Stimulated activated CD4-positive, alpha-beta T cell treated with anti-CD3 and anti-CD28 coated beads, Interleukin-15, amount 100 ng/mL, for 24 hours (primary cell): ENCODE results near the gene FBF1.

ENCODE experiments used
- DNase-seq: peaks from one replicate; pipeline ENCODE4 v3.0.0-alpha.2; 2020

The FBF1 gene

DNA sequence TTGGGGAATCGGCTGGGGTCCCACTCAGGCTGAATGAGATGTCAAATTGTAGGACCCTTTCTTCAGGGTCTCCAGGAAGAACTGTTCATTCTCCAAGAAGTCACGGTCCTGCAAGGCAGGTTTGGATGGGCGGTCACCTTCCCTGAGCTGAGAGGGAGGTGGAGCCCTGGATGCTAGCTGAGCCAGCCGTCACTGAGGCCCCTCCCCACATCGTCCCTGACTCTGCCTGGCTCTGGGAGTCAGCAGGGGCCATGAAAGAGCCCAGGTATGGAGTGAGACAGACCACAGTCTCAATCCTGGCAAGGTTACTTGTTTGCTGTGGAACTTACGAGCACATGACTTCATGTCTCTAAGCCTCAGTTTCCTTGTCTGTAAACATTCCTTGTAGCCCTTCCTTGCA lies 30.1 kb downstream of the FBF1 start:
- DNase-seq: no peak

DNA sequence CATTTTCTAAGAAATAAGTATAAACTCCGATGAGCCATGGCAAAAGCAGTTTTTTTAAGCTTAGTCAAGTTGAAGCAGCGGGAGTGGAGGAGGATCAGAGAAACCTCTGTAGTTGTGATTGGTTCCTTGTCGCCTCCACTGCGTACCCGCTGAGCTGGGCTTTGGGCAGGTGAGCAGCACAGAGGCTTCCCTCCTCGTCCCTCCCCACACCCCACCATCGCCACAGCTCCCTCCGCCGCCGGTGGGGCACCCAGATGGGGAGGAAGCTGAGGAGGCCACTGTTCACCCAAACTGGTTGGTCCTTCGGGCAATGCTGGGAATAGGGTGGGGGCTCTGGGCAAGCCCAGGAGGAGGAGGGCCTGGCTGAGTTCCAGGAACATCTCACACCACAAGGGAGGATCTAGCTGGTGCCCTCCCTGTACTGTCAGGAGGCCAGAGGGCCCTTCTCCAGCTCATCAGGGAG lies 31.0 kb downstream of the FBF1 start:
- DNase-seq: no peak

DNA sequence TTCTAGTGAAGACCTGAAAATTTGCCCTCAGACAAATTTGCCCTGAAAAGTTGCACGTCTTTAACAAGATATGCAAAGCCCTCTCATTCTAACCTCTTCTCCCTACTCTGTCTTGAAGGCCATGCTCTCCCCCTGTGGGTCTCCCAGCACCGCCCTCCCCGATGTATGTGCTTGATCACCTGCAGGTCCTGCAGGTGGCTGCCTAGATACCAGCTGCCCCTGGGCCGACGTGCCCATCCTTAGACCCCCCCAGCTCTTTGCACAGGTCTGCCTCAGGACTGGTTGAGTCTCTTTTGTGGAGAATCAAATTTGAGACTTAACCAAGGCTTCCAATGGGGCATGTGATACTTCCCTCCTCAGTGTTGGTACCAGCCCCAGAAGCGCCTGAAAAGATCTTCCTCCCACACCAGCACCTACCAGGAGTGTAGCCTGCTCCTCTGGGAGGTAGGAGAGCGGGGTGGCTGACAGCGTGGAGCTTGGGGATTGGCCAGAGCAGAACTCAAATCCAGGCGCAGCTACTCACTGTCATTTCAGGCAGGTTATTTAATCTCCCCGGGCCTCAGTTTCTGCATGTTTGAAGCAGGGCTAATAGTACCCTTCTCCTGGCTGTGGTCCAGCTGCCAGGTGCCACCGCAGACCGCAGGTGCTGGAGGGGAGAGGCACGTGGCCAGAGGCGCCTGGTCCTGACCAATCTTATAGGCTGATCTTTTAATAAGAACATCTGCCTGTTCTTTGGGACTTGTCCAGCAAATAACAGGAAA lies 31.6 kb downstream of the FBF1 start:
- no peak for DNase-seq

DNA sequence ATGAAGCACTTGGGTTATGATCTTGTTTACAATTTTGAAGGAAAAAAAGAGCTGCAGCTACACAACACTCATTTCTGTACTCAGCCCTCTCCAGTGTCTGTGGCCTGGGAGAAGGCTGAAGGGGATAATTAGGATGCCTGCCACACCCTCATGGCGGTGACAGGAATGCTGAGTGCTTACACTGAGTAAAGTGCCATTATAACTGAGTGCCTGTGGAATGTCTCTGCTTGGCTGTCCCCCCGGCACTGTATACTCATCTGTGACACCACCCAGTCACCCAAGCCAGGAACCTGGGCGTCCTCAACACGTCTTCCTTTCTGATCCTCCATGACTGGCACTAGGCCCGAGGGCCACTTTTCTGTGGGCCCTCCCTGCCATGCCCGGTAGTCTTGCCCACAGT lies 32.6 kb downstream of the FBF1 start:
- no peak for DNase-seq

DNA sequence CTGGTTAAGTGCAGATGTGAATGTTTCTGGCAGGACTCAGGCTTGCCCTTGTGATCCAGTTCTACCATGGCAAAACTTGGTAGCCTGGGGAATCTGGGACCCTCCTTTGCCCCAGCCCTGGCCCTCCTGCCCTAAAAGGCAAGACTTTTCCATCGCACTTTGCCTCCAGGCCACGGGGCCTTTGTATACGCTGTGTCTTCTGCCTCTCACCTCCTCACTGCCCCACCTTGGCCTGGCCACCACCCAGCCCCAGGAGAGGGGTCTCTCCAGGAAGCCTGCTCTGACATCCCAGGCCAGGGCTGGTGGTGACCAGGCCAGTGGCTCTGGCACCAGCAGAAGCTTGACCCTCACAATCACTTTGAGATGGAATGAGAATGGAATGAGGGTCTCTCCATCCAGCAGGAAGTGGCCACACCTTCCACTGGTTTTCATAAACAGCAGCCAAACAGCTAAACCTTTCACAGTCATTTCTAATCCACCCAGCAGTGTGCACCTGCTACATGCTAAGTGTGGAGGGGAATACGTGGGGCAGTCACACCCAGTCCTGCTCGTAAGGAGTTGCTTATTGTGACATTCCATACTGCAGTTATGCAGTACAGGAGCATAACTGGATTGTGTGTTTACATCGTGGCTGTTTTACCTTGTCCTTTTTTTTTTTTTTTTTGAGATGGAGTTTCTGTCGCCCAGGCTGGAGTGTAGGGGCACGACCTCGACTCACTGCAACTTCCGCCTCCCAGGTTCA lies 34.5 kb downstream of the FBF1 start:
- no peak for DNase-seq

DNA sequence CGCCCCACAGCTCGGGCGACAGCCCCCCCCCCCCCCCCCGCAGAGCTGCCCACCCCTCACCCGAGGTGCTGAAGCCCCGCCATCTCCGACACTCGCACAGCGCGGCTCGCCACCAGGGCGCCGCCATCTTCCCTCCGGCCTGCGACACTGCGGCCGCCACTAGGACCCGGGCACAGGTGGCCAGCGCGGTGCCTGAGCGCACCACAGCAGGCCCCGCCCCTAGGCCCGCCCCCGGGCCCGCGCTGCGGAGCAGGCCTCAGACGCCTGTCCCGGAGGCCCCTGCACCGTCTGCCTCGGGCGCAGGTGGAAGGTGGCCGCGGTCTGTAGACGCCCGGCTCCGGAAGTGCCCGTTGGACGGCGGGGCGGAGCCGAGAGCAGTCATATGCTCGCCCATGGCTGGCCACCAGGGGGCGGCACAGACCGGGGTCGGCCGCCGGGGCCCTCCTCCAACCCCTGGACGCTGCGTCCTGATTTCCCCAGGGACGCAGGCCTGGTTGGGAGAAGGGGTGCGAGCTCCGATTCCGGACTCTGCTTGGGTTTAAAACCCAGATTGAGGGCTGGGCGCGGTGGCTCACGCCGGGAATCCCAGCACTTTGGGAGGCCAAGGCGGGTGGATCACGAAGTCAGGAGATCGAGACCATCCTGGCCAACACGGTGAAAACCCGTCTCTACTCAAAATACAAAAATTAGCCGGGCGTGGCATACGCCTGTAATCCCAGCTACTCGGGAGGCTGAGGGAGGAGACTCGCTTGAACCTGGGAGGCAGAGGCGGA lies 35.9 kb downstream of the FBF1 start, which contains the start of gene MRPL38:
TSS of gene MRPL38 (minus strand) at position 136 of the 773 bp plus-strand sequence. CDS start at position 127, 9 bp downstream.
- peak; percentile 96 for DNase-seq

DNA sequence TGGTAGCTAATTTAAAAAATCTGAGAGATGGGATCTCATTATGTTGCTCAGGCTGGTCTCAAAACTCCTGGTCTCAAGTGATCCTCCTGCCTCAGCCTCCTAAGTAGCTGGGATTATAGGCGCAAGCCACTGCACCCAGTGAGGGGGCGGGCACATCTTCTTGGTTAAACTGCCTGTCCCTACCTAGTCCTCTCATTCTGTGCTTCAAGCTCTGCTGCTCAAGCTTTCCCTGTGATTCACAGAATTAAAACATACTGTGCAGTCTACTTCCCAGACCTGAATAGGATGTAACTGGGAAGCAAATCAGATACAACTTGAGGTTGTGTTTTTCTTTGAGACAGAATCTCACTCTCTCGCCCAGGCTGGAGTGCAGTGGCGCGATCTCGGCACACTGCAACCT lies 38.4 kb downstream of the FBF1 start:
- no peak for DNase-seq

DNA sequence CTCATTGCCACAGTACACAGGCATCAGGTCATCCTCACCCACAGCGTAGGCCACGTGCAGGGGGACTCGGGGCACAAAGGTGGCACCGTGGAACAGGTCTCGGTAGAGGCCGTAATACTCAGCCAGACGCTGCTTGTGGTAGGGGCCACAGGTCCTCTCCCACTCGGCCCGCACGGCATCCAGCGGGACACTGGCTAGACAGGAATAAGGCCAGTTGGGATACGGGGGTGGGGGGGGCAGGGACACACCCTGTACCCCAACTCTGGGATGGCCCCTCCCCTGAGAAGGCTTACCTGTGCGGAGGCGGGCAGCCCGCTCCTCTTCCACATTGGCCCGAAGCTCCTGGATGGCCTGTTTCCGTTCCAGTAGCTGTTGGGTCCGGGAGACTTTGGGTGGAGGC lies 39.1 kb downstream of the FBF1 start:
- no peak for DNase-seq

DNA sequence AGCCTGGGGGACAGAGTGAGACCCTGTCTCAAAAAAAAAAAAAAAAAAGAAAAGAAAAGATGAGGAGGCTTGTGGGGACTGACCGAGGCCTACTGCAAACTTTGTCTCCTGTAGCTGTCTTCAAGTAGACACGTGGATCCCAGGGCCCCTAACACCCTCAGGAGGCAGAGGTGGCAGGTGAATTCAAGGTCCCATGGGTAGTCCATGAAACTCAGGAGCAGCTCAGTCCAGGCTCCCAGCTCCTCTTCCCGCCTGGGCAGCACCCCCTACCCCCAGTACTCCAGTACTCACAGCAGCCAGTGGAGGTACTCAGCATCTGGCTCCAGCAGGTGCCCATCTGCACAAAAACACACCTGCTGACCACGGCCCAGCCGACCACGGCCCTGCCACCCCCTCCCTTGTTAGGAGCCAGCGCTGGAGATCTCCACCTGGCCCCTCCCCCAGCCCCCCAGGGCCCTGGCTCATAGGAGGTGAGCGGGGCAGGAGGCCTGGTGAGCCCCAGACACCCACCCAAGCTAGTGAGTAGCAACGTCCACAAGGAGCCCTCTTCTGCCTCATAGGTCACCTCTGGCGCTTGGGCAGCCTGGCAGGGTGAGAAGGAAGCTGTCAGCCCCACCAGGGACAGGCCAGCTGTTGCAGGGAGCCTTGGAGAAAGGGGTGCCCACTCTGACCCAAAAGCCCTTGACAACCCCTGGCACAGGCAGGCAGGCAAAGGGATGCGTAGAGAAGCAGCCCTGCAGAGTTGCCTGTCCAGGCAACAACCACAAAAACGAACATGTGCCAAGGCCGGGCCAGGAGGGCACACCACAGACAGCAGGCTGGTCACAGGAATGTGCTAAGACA lies 39.9 kb downstream of the FBF1 start:
- DNase-seq: no peak

DNA sequence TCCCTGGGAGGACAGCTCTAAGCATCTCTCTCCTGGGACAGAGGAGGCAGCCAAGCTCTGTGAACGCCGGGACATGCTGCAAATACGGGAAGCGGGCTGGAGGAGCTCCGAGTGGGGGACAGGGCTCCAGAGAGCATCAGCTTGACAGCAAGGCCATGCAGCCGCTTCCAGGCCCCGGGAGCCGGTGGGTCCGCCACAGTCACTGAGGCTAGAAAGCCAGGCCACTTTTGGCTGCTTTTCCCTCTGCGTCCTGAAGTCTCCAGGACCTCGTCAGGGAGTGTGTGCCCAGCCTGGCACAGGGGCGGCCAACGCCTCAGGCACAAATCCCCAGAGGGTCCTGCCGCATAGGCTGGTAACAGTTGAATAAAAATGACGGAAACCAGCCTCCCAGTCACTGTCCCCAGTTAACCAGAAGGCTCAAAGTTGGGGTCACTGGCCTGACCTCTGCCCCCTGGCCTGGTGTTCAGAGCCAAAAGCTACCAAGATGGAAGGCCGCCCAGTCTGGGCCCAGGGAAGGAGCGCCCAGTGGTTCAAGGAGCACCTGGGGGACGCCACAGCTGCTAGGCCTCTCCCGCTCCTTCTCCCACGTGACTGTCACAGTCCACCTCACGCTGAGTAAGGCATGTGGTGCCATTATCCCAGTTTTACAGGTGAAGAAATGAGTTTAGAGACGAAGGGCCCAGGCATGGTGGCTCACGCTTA lies 40.9 kb downstream of the FBF1 start:
- DNase-seq: no peak

DNA sequence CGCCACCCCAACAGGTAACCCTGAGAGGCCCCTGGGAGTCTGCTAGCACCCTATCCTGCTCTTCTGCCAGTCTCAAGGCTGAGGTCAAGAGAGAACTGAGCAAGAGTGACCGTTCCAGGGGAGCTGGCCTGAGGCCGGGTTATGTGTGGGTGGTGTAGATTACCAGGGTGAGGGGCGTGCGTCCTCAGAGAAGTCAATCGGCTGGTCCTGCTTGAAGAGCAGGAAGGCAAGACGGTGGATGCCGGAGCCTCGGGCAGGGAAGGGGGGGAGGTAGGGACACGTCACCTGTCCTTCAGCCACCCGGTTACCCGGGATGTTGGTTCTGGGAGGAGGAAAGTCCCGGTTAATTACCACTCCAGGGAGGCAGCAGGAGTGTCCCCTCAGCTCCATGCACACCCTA lies 41.5 kb downstream of the FBF1 start:
- no peak for DNase-seq

DNA sequence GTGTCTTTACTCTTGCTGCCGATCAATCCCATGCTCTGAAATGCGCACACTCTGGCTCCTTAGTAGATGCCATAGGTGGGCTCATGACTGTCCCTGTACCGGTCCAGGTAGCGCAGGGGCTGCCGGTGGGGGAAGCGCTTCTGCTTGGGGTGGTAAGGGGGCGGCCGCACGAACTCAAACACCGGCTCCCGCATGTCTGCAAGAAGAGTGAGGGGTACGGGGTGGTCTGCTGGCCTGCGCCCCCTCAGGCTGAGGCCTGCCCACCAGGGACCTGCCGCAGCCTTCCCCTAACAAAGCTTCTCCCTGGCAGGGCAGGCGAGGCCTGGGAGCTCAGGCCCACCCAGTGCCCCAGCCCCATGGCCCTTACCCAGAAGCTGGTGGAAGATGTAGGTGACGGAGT lies 42.1 kb downstream of the FBF1 start:
- DNase-seq: no peak

DNA sequence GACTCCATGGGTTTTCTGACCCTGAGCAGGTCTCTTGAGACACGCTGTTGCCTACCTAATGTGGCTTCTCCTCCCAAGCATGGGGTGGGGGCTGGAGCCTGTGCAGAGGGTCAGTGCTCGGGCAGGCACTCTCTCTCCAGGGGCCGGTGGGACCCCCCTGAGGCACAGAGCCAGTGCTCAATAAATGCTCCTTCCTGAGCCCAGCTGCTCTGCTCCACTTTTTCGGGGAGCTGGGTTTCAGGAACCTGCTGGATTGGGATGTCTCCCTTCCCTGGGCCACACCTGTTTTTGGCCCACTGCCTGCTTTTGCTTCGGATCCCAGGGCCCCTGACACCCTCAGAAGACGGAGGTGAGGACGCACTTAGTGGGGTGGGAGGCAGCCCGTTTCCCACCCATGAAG lies 42.8 kb downstream of the FBF1 start:
- DNase-seq: no peak

DNA sequence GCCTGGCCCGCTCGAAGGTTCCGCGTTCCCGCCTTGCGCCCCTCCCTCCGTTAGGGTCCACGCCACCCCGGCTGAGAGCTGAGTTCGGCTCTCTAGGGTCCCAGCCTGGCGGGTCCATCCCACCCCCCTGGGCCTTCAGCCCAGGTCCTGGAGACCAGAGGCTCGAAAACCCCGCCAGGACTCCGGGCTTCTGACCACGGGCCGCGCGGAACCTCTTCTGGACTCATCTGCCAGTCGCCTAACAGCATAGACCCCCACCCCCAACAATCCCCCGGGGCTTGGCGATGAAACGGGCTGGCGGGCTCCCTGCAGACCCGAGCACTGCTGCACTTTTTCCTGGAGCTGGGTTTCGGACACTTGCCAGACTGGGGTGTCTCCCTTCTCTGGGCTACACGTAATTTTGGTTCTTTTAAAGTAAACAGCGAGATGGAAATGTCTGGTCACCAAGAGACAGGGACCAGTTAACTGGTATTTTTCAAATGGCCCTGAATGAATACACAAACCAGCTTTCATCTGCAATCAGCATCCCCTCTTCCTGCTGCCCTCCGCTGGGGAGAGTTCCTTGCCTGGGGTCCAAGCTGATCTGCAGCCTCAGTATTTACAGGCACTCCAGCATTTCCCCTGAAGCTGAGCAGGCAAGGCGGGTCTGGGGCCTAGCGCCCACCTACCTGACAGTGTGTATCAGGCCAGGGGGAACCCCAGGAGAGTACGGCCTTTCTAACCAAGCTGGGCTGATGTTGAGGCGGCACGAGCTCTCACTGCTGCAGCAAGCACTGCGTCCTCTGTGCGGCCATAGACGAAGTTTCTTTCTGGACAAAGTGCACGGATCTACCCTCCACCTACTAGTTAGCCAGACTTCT lies 43.5 kb downstream of the FBF1 start:
- no peak for DNase-seq

DNA sequence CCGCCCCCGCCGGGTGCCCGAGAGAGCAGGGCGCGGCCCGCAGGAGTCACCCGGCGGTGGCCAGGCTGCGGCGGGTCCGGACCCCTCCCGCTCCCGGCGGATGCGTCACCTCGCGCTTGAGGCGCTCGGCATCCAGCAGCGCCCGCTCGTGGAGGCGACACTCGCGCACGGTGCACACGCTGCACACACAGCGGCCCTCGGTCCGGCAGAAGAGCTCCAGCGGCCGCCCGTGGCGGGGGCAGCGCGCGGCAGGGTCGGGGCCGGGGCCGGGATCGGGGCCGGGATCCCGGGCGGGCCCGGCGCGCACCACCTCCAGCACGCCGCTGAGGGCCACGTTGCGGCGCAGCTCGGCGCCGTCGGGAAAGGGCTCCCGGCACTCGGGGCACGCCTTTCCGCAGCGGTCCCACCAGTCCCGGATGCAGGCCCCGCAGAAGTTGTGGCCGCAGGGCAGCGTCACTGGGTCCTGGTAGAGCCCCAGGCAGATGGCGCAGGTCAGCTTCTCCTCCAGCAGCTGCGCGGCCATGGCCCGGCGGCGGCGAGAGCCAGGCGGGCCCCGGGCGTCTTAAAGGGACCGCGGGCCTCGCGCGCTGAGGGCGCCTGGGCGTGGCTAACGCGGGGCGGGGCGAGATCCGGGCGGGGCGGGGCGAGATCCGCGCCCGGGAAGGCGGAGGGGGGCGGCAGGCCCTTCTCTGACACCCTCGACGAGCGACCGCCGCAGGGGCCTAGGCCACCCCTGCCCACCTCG lies 44.3 kb downstream of the FBF1 start, which contains the start of gene TRIM65:
TSS of gene TRIM65 (minus strand) at position 537 of the 745 bp plus-strand sequence. CDS start at position 523, 14 bp downstream.
- peak; percentile 84 for DNase-seq

DNA sequence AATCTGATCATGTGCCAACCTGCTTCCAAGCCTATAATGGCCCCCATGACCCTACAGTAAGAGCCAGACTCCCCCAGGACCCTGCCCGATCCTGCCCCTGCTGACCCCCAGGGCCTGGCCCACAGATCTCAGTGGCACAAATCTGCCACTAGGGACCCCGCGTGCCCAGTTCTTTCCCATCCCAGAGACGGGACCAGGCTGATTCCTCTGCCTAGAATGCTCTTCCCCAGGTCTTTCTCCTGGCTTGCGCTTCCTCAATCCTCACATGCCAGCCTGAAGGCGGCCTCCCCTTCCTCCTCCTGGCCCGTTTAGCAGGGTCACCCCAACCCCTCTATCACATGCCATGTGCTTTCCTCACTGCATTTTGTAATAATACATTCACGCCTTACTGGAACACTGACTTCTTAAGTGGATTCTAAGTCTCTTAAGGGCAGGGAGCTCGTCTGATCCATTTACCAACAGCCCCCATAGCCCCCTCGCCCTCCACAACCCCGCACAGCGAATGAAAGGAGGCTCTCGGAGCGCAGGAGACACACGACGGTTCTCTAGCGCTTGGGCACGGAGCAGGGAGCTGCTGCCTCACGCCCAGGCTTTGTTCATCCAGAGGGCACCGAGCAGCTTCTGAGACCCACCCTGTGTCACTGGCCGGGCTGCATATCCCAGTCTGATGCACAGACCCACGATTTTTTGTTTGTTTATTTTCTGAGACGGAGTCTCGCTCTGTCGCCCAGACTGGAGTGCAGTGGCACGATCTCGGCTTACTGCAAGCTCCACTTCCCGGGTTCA lies 45.3 kb downstream of the FBF1 start:
- DNase-seq: peak; percentile 38

DNA sequence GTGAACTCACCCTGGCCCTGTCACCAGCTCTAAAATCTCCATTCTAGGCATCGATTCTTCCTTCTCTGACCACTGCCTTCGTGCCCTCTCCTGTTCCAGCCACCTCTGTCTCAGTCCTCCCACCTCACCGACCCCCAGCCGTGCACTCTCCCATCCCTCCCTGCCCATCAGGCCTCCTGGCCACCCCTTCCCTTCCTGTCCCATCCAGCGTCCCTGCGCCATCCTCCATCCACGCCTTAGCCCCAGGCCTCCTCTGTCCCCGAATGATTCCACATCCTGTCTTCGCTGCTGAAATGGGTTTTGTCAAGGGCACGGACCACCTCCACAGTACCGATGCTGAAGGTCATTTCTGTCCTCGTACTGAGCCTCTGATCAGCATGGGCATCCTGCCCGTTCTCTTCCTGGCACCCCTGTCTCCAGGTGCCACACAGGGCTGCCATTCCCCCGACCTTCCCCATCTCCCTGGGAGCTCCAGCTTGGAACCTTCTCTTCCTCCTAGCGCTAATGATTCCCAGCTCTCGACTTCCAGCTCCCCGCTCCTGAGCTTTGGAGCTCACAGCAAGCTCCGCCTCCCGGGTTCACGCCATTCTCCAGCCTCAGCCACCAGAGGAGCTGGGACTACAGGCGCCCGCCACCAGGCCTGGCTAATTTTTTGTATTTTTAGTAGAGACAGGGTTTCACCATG lies 46.7 kb downstream of the FBF1 start:
- DNase-seq: no peak

DNA sequence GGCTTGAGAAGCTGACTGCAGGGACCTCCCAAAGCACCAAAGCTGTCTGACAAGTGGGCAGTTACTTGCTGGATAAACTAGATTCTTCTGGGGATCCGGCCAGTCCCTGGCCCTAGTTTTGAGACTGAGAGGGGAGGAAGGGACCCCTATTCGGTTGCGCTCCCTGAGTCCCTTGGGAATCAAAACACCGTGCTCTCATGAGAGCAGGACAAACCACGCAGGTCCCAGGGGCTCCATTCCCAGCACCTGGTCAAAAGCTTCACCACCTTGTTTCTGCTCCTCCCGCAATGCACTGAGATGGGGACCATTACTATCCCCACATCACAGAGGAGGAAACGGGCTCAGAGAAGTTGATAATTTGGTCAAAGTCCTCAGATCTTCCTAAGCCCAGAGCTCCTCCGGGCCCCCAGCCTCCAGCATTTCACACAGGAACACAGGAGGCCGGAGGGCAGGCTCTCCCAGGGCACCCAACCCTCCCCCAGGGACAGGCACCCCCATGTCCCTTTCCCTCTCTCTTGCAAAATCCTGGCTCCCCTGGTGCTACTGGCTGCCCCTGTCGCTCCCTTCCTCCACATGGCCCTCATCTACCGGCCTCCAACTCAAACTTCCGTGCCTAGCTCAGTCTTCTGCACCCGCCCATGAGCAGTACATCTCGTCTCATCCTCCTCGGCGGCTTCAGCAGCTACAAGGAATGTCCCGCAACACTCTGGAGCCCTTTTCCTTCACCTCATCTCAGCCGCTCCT lies 47.4 kb downstream of the FBF1 start:
- no peak for DNase-seq
